ENCODE data around the gene RBM28. TPM values are rescaled to one million over a fixed set of nuclear protein-coding genes. Genes with fewer than 3 reads are reported as not detected.

Gene RBM28
- total and polyA plus RNA-seq, 8 donors = 21.5 to 63.2 (median 56.9) TPM

GRCh38 chr7:128360359-128360678 is 16.6 kb upstream of the RBM28 start:
- H3K4me1 ChIP-seq = peaks cover 0 to 39% of the 10 kb centered on the region in 2 donors
- peak overlapping the region in 1 of 2 donors; percentile 44 for H3K4me3 ChIP-seq
- intact Hi-C loops (cut with DNase I) = no loop called here
- H3K27ac ChIP-seq = no peak overlapping the region
- H3K9me3 ChIP-seq = no peaks in the 10 kb centered on the region
- peaks cover 12 to 64% of the 10 kb centered on the region in 2 donors for H3K27me3 ChIP-seq
- H3K36me3 ChIP-seq = no peaks in the 10 kb centered on the region
- DNase-seq (no peak), ATAC-seq (no peak)
- TF ChIP-seq CTCF (IDR thresholded peaks at IDR 0.05) = no peak

GRCh38 chr7:128359939-128360338 is 16.2 kb upstream of the RBM28 start:
- ATAC-seq (no peak), DNase-seq (no peak)
- H3K36me3 ChIP-seq = no peaks in the 10 kb centered on the region
- no peak overlapping the region for H3K27ac ChIP-seq
- no peak for TF ChIP-seq CTCF (IDR thresholded peaks at IDR 0.05)
- H3K27me3 ChIP-seq = peaks cover 12 to 67% of the 10 kb centered on the region in 2 donors
- H3K9me3 ChIP-seq = no peaks in the 10 kb centered on the region
- H3K4me1 ChIP-seq = peaks cover 0 to 39% of the 10 kb centered on the region in 2 donors
- H3K4me3 ChIP-seq = no peak overlapping the region
- intact Hi-C loops (cut with DNase I) = no loop called here

GRCh38 chr7:128359336-128359735 is 15.6 kb upstream of the RBM28 start:
- intact Hi-C loops (cut with DNase I) = no loop called here

GRCh38 chr7:128358233-128358632 is 14.5 kb upstream of the RBM28 start:
- Histone ChIP-seq H3K9me3 (no peaks in the 10 kb centered on the region), H3K4me3 (no peak overlapping the region), H3K27me3 (peaks cover 17 to 70% of the 10 kb centered on the region in 2 donors), H3K27ac (no peak overlapping the region), H3K4me1 (peaks cover 0 to 39% of the 10 kb centered on the region in 2 donors), H3K36me3 (no peaks in the 10 kb centered on the region)
- DNase-seq (no peak), ATAC-seq (no peak)
- TF ChIP-seq CTCF (IDR thresholded peaks at IDR 0.05) = no peak
- intact Hi-C loops (cut with DNase I) = no loop called here

More at GRCh38 chr7:128359336-128359735, 15.6 kb upstream of the RBM28 start:
- ATAC-seq (no peak), DNase-seq (no peak)
- H3K4me3 ChIP-seq = no peak overlapping the region
- no peaks in the 10 kb centered on the region for H3K9me3 ChIP-seq
- TF ChIP-seq CTCF (IDR thresholded peaks at IDR 0.05) = no peak
- peaks cover 0 to 39% of the 10 kb centered on the region in 2 donors for H3K4me1 ChIP-seq
- peaks cover 12 to 70% of the 10 kb centered on the region in 2 donors for H3K27me3 ChIP-seq
- H3K27ac ChIP-seq = no peak overlapping the region
- H3K36me3 ChIP-seq = no peaks in the 10 kb centered on the region

GRCh38 chr7:128357217-128357613 is 13.5 kb upstream of the RBM28 start:
- TF ChIP-seq CTCF (IDR thresholded peaks at IDR 0.05) = no peak
- Histone ChIP-seq H3K4me3 (no peak overlapping the region), H3K4me1 (peaks cover 0 to 44% of the 10 kb centered on the region in 2 donors), H3K36me3 (no peaks in the 10 kb centered on the region), H3K9me3 (no peaks in the 10 kb centered on the region), H3K27ac (no peak overlapping the region), H3K27me3 (peaks cover 18 to 70% of the 10 kb centered on the region in 2 donors)
- intact Hi-C loops (cut with DNase I) = no loop called here
- DNase-seq (no peak), ATAC-seq (no peak)
